ENCODE data around the gene CBX1.
"Not testable (repeated sequence)": the region's sequence is repeated elsewhere in the genome, so short reads cannot be mapped to it uniquely, and the experiment has no call there.

CBX1 gene

GRCh38 chr17:48051706-48052486, 49.4 kb downstream of the CBX1 start:
- DNase-seq (ENCODE audit: low read depth) = peak; percentile 97

- no peak for DNase-seq (ENCODE audit: low read depth)
These were observed 50.0 kb downstream of the CBX1 start for GRCh38 chr17:48051283-48051682.

GRCh38 chr17:48048384-48049126, 52.7 kb downstream of the CBX1 start:
- peak; percentile 90 for DNase-seq (ENCODE audit: low read depth)

GRCh38 chr17:48047741-48048383, 53.4 kb downstream of the CBX1 start, which contains the start of gene NFE2L1:
Gene NFE2L1 (plus strand): TSS chr17:48048359. CDS start chr17:48051119, 2,760 bp downstream.
- DNase-seq (ENCODE audit: low read depth) = peak; percentile 100

- no peak for DNase-seq (ENCODE audit: low read depth)
These were observed 54.1 kb downstream of the CBX1 start for GRCh38 chr17:48047113-48047740.

GRCh38 chr17:48046296-48046695, 55.0 kb downstream of the CBX1 start:
- DNase-seq (ENCODE audit: low read depth) = no peak

GRCh38 chr17:48045316-48046001, 55.8 kb downstream of the CBX1 start:
- DNase-seq (ENCODE audit: low read depth) = no peak

GRCh38 chr17:48044851-48045250, 56.4 kb downstream of the CBX1 start:
- DNase-seq (ENCODE audit: low read depth) = no peak

GRCh38 chr17:48043176-48043575, 58.1 kb downstream of the CBX1 start:
- DNase-seq (ENCODE audit: low read depth) = no peak

- DNase-seq (ENCODE audit: low read depth) = no peak
These were observed 62.6 kb downstream of the CBX1 start for GRCh38 chr17:48038687-48039086.

GRCh38 chr17:48037838-48038323, 63.4 kb downstream of the CBX1 start:
- DNase-seq (ENCODE audit: low read depth) = no peak

- DNase-seq (ENCODE audit: low read depth) = peak; percentile 48
These were observed 64.0 kb downstream of the CBX1 start, which contains the start of gene COPZ2 for GRCh38 chr17:48037036-48037837. Gene COPZ2 (minus strand): TSS chr17:48037797. CDS start chr17:48037777, 20 bp downstream.

- DNase-seq (ENCODE audit: low read depth) = no peak
These were observed 64.6 kb downstream of the CBX1 start for GRCh38 chr17:48036693-48037035.

- DNase-seq (ENCODE audit: low read depth) = not testable (repeated sequence)
These were observed 66.5 kb downstream of the CBX1 start for GRCh38 chr17:48034734-48035133.

- DNase-seq (ENCODE audit: low read depth) = no peak
These were observed 69.3 kb downstream of the CBX1 start for GRCh38 chr17:48031966-48032365.

- no peak for DNase-seq (ENCODE audit: low read depth)
These were observed 70.7 kb downstream of the CBX1 start for GRCh38 chr17:48030531-48030930.

GRCh38 chr17:48028736-48029135, 72.5 kb downstream of the CBX1 start:
- DNase-seq (ENCODE audit: low read depth) = no peak

- DNase-seq (ENCODE audit: low read depth) = no peak
These were observed 73.8 kb downstream of the CBX1 start for GRCh38 chr17:48027322-48027981.

GRCh38 chr17:48026502-48027321, 74.6 kb downstream of the CBX1 start:
- peak; percentile 82 for DNase-seq (ENCODE audit: low read depth)
